COR-L47 (cell line): Measurements from ENCODE around the gene C16orf74.

Experiments
- DNase-seq: peaks from one replicate; lab custom pipeline; 2025; lab: John Stamatoyannopoulos, UW

Gene C16orf74

GRCh38 chr16:85717393-85718152, 33.3 kb downstream of the C16orf74 start:
- peak; percentile 71 for DNase-seq

GRCh38 chr16:85716680-85717038, 34.2 kb downstream of the C16orf74 start:
- DNase-seq = peak; percentile 17

DNA sequence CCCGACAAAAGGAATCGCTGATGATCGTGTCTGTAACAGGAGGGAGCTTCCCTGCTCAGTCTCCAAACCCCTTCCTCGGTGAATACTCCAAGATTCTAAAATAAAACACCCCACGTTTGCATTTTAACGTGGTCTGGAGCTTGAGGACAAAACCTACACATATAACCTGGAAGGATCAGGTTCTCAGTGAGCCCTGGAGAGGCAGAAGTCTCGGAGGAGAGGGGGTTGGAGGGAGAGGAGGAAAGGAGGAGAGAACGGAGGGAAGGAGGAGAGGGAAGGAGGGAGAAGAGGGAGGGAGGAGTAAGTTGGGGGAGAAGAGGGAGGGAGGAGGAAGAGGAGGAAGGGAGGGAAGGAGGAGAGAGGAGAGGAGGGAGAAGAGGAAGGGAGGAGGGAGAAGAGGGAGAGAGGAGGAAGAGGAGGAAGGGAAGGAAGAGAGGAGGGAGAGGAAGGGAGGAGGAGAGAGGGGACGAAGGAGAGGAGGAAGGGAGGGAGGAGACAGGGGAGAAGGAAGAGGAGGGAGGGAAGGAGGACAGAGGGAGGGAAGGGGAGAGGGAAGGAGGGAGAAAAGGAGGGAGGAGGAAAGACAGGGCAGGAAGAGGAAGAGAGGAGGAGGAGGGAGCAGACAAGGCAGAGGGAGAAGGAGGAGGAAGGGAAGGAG, 34.7 kb downstream of the C16orf74 start:
- no peak for DNase-seq

DNA sequence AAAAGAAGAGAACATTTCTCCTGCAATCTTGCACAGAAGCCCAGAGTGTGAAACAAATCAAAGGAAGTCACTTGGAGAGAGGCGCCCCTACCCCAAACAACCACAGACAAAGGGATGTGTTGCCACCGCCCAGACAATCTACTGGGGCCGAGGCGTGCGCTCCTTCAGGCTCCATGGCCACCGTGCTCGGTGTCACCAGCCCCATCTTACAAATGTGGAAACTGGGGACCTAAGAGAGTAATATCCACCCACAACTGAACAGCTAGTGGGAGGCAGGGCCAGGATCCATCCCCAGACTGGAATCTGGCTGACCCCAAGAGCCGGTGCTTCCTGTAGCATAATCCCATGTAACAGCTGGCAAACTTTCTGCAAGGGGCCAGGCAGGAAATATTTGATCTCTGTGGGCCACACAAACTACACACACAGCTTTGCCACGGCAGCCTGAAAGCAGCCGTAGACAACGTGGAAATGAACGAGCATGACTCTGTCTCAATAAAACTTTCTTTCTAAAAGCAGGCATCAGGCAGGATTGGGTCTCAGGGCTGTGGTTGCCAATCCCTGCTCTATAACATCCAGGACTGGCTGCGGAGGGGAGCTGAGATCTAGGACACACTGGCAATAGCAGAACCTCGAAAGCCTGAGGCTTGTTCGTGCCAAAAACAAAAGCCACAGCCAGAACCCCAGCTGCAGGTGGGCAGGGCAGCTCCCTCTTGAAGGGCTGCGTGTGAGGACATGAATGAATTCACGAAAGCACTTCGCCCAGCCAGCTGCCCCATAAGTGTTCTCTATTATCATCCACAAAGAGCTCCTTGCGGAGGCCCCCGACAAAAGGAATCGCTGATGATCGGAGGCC, 35.5 kb downstream of the C16orf74 start:
- DNase-seq = peak; percentile 72

- peak; percentile 95 for DNase-seq
These were observed 38.1 kb downstream of the C16orf74 start for GRCh38 chr16:85712801-85713200.

- no peak for DNase-seq
These were observed 38.8 kb downstream of the C16orf74 start for GRCh38 chr16:85711982-85712587.

DNA sequence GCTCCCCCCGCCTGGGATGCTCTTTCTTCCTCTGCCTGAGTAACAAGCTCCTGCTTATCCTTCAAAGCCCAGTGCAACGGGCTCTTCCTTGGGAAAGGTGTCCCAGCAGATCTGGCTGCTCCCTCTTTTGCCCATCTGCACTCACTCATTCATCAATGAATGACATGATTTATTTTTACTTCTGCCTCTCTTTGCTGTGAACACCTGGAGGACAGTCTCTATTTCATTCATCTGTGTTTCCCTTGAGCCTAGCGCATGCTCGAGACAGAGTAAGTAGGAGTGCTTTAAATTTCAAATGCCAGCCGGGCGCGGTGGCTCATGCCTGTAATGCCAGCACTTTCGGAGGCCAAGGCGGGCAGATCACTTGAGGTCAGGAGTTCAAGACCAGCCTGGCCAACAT, 40.2 kb downstream of the C16orf74 start:
- no peak for DNase-seq

DNA sequence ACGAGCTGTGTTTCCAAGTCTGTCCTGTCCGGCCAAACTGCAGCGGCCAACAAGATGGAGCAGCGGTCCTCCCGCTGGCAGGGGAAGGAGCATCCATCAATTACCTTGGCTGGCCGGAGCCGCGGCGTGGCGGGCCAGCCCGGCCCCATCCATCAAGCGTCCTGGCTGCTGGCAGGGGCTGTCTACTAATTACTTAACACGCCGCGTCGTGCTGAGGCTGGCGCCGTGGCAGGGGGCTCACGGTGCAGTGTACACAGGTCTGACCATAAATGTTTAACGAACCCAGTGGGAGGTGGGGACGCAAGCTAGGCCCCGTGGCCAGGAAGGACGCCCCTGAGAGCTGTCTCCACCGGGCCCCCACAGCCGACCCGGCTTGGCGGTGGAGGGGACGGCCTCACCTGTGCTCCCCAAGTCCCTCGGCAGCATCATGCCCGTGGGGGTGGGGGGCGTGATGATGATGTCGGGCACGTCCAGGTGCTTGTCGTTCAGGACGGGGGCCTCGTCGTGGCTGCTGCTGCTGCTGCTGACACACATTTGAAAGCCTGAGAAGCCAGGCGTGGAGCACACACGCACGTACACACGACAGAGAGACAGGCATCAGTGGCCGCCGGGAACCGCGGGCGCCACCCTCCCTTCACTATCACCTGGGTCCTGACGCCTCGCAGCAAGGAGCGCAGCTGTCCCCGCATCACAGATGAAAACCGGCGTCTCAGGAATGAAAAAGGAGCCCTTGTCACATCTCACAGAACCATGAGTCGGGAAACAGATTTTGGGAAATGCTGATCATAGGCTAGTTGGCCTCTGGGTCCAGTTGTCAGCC, 40.9 kb downstream of the C16orf74 start:
- DNase-seq = peak; percentile 93

GRCh38 chr16:85708338-85708737, 42.6 kb downstream of the C16orf74 start:
- DNase-seq = no peak

DNA sequence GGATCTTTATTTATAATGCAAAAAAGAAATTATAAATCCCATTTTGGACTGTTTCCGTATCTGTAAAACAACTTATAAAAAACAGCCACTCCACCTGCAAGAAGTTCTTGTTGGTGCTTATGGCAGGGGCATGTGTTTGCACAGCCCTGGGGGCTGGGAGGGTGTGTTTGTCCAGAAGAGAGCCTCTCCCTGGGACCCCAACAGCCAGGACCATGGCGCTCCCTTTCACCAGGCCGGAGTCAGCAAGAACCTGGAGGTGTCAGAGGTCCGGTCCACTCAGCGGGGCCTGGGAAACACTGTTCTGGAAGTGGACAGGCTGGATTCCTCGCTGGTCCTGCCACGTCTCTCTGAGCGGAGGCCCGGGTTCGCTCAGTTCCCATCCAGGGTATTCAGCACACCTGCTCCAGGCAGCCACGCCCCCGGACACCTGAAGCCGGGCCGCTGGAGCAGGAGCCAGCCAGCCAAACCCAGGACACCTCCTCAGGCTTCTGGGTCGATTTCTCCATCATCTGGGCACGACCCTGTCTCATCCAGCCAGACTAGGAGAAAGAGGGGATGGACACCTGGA, 43.3 kb downstream of the C16orf74 start:
- peak; percentile 43 for DNase-seq

GRCh38 chr16:85706449-85707034, 44.4 kb downstream of the C16orf74 start:
- no peak for DNase-seq

GRCh38 chr16:85704900-85705846, 45.7 kb downstream of the C16orf74 start:
- DNase-seq = no peak

DNA sequence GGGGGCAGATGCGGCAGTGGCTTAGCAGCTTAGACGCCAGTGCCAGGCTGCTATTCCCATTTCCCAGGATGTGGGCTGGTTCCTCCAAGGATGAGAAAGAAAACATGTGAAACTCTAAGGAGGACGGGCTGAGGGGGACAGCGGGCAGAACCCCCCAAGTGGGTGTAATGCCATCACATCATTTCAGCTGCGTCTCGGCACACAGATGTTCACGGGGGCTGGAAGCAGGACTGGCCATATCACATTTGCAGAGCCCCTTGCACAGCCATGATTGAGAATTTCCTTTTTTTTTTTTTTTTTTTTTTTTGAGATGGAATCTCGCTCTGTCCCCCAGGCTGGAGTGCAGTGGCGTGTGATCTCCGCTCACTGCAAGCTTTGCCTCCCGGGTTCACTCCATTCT, 46.9 kb downstream of the C16orf74 start:
- DNase-seq = no peak

DNA sequence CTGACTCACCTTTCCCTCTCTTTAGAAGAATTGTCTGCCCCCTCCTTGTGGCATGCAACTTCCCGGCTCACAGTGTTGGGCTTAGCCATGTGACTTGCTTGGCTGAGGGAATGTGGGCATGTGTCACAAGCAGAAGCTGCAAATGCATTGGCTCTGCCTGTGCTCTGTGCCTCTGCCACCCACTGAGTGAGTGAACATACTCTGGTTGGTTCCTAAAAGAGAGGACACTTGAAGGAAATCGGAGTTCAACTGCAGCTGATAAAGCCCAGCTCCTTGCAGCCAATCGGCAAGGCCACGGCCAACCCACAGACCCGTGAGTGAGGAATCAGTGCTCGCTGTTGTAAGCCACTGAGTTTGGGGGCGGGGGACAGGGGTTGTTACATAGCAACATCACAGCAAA, 51.3 kb downstream of the C16orf74 start:
- DNase-seq = no peak

- DNase-seq = no peak
These were observed 51.8 kb downstream of the C16orf74 start for GRCh38 chr16:85698935-85699558.

DNA sequence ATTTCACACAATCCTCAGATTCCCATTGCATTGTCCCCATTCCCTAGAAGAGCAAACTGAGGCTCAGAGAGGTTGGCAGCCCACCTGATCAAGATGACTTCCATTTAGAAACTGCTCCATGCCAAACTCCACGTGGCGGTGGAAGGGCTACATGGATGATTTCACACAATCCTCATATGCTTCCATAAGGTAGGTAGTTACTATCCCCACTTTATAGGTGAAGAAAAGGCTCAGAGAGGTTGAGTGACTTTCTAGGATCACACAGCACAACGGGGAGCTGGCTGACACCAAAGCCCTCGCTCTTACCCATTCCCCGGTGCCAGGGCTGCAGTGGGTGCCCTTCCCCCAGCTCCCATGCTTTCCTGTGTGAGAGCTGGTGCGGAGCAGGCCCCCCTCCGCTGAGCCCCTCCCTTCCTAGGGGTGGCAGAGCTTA, 52.4 kb downstream of the C16orf74 start:
- DNase-seq = no peak

DNA sequence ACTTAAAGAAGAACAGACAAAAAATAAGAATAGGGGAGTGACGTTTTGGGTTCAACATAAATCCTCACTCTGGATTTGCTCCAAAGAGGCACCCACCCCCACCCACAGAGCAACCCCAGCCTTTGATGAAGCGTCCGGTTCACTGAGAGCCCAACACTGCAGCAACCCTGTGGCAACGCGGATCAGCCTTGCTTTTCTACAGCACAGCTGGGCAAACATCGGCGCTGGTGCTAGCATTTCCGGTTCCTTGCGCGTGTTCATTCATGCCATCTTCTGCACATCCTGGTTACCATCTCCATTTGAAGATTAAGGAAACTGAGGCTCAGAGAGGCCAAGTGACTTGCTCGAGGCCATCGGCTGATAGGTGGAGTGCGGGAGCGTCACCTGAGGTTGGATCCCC, 53.5 kb downstream of the C16orf74 start:
- DNase-seq = peak; percentile 51

GRCh38 chr16:85696781-85697180, 54.1 kb downstream of the C16orf74 start:
- DNase-seq = no peak
